ENCODE data around the gene TDRD12.
"Not testable (repeated sequence)": the region's sequence is repeated elsewhere in the genome, so short reads cannot be mapped to it uniquely, and the experiment has no call there.

The TDRD12 gene

GRCh38 chr19:32842061-32842460 lies 122.5 kb downstream of the TDRD12 start:
- peaks cover 0 to 7% (median 0%) of the 10 kb centered on the region in 11 experiments; a peak in 4 of 22 replicates for H3K36me3 ChIP-seq
- H3K27me3 ChIP-seq = no peaks in the 10 kb centered on the region
- H3K4me2 ChIP-seq = no peak overlapping the region
- no peak for TF ChIP-seq Cebpa-rat (IDR thresholded peaks at IDR 0.05)
- H3K9ac ChIP-seq = no peak overlapping the region
- no peak overlapping the region for H3K27ac ChIP-seq
- H3K4me1 ChIP-seq = no peaks in the 10 kb centered on the region
- no peak overlapping the region for H3K4me3 ChIP-seq
- peaks cover 23 to 27% (median 24%) of the 10 kb centered on the region in 11 experiments for H3K9me3 ChIP-seq (replicated peaks in 1 of 11)
- no peaks in the 10 kb centered on the region for H4K20me1 ChIP-seq

DNA sequence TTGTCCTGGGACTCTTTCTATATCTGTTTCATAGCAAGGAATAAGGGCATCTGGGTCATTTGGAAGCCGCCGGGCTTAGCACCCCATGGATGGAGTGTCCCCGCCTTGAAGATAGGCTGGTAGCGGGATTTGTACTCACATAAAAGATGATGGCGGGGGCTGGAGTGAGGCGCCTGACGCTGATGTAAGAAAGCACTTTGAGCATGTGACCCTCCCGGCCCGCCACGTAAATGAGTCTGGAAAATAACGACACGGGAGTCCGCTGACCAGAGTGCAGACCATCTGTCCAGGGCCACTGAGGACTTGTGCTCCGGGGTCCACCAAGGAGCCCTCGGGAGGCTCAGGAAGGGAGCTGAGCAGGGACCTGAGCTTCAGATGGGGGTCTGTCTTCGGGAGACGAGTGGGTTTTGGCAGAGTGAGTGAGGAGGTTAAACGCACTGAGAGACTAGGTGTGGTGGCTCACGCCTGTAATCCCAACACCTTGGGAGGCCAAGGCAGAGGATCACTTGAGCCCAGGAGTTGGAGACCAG lies 124.2 kb downstream of the TDRD12 start:
- no peaks in the 10 kb centered on the region for H4K20me1 ChIP-seq
- H3K4me1 ChIP-seq = no peaks in the 10 kb centered on the region

DNA sequence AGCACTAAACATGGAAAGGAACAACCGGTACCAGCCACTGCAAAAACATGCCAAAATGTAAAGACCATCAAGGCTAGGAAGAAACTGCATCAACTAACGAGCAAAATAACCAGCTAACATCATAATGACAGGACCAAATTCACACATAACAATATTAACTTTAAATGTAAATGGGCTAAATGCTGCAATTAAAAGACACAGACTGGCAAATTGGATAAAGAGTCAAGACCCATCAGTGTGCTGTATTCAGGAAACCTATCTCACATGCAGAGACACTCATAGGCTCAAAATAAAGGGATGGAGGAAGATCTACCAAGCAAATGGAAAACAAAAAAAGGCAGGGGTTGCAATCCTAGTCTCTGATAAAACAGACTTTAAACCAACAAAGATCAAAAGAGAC lies 128.5 kb downstream of the TDRD12 start:
- H3K9ac ChIP-seq; H3K4me3 ChIP-seq; H3K4me2 ChIP-seq; H3K9me3 ChIP-seq (replicated peaks in 1 of 11); H3K27me3 ChIP-seq; H3K27ac ChIP-seq; H3K36me3 ChIP-seq; H3K4me1 ChIP-seq; H4K20me1 ChIP-seq: not testable (repeated sequence)

More for the DNA sequence above, 124.2 kb downstream of the TDRD12 start:
- Histone ChIP-seq H3K36me3 (peaks cover 0 to 7% (median 0%) of the 10 kb centered on the region in 11 experiments; a peak in 4 of 22 replicates), H3K9me3 (replicated peaks in 1 of 11) (peaks cover 22 to 27% (median 24%) of the 10 kb centered on the region in 11 experiments), H3K27ac (no peak overlapping the region), H3K9ac (no peak overlapping the region), H3K27me3 (no peaks in the 10 kb centered on the region), H3K4me2 (no peak overlapping the region), H3K4me3 (no peak overlapping the region)
- TF ChIP-seq Cebpa-rat (IDR thresholded peaks at IDR 0.05) = no peak

- TF ChIP-seq Cebpa-rat (IDR thresholded peaks at IDR 0.05) = no peak
- Histone ChIP-seq H3K36me3 (no peaks in the 10 kb centered on the region), H3K9ac (no peak overlapping the region), H3K27ac (no peak overlapping the region), H3K4me3 (no peak overlapping the region), H3K9me3 (replicated peaks in 1 of 11) (no peaks in the 10 kb centered on the region), H4K20me1 (no peaks in the 10 kb centered on the region), H3K4me1 (no peaks in the 10 kb centered on the region), H3K4me2 (no peak overlapping the region), H3K27me3 (no peaks in the 10 kb centered on the region)
These were observed 132.6 kb downstream of the TDRD12 start for GRCh38 chr19:32852216-32852615.

GRCh38 chr19:32856818-32857217 lies 137.3 kb downstream of the TDRD12 start:
- H4K20me1 ChIP-seq; H3K4me1 ChIP-seq; H3K4me3 ChIP-seq; H3K36me3 ChIP-seq; H3K9me3 ChIP-seq (replicated peaks in 1 of 11); H3K27me3 ChIP-seq; H3K27ac ChIP-seq; H3K4me2 ChIP-seq; H3K9ac ChIP-seq: not testable (repeated sequence)

GRCh38 chr19:32857584-32857983 lies 138.0 kb downstream of the TDRD12 start:
- Histone ChIP-seq H3K9me3 (replicated peaks in 1 of 11) (no peaks in the 10 kb centered on the region), H3K4me3 (no peak overlapping the region), H4K20me1 (no peaks in the 10 kb centered on the region), H3K4me1 (no peaks in the 10 kb centered on the region), H3K36me3 (no peaks in the 10 kb centered on the region), H3K27ac (no peak overlapping the region), H3K4me2 (no peak overlapping the region), H3K27me3 (no peaks in the 10 kb centered on the region), H3K9ac (no peak overlapping the region)
- no peak for TF ChIP-seq Cebpa-rat (IDR thresholded peaks at IDR 0.05)

GRCh38 chr19:32858155-32858554 lies 138.6 kb downstream of the TDRD12 start:
- no peak overlapping the region for H3K9ac ChIP-seq
- no peaks in the 10 kb centered on the region for H3K4me1 ChIP-seq
- TF ChIP-seq Cebpa-rat (IDR thresholded peaks at IDR 0.05) = no peak
- H3K36me3 ChIP-seq = no peaks in the 10 kb centered on the region
- H3K9me3 ChIP-seq (replicated peaks in 1 of 11) = no peaks in the 10 kb centered on the region
- H3K27me3 ChIP-seq = no peaks in the 10 kb centered on the region
- no peak overlapping the region for H3K27ac ChIP-seq
- H3K4me2 ChIP-seq = no peak overlapping the region
- H4K20me1 ChIP-seq = no peaks in the 10 kb centered on the region
- no peak overlapping the region for H3K4me3 ChIP-seq

- H3K36me3 ChIP-seq = no peaks in the 10 kb centered on the region
- no peak overlapping the region for H3K27ac ChIP-seq
- H3K4me3 ChIP-seq = no peak overlapping the region
- no peaks in the 10 kb centered on the region for H3K9me3 ChIP-seq (replicated peaks in 1 of 11)
- H3K27me3 ChIP-seq = no peaks in the 10 kb centered on the region
- TF ChIP-seq Cebpa-rat (IDR thresholded peaks at IDR 0.05) = no peak
- H3K4me1 ChIP-seq = no peaks in the 10 kb centered on the region
- no peak overlapping the region for H3K4me2 ChIP-seq
- H4K20me1 ChIP-seq = no peaks in the 10 kb centered on the region
- H3K9ac ChIP-seq = no peak overlapping the region
These were observed 139.0 kb downstream of the TDRD12 start for GRCh38 chr19:32858559-32858958.

DNA sequence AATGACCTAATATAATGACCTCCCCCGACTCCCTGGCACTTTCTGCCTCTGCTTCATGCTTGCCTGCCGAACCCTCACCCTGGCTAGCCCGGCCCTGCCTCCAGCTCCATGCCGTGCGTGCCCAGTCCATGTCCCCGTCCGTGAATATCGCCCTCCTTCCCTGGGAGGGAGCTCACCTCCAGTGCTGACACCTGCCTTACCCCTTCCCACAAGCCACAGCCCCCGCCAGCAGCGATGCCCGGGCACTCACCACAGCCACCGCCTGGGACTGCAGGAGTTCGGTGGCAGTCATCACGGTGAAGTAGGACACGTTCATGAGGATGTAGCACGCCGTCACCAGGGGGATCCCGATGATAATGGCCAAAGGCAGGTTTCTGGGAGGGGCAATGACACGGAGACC lies 140.0 kb downstream of the TDRD12 start:
- Histone ChIP-seq H3K27ac (no peak overlapping the region), H3K36me3 (no peaks in the 10 kb centered on the region), H3K9ac (no peak overlapping the region), H3K4me3 (no peak overlapping the region), H3K27me3 (no peaks in the 10 kb centered on the region), H3K9me3 (replicated peaks in 1 of 11) (no peaks in the 10 kb centered on the region), H3K4me1 (no peaks in the 10 kb centered on the region), H3K4me2 (no peak overlapping the region), H4K20me1 (no peaks in the 10 kb centered on the region)
- TF ChIP-seq Cebpa-rat (IDR thresholded peaks at IDR 0.05) = no peak

DNA sequence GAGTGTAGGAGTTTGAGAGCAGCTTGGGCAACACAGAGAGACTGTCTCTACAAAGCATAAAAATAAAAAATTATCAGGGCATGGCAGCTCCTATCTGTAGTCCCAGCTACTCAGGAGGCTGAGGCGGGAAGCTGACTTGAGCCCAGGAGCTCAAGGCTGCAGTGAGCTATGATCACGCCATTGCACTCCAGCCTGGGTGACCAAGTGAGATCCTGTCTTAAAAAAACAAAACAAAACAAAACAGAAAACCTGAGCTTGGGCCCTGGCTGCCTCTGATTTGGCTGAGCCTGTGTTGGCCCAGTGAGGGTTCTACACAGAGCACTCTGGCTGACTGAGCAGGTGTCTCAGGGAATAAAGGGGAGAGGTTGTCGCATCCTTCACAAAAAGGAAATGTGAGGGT lies 142.0 kb downstream of the TDRD12 start:
- Histone ChIP-seq H3K27me3 (no peaks in the 10 kb centered on the region), H3K4me2 (no peak overlapping the region), H3K36me3 (no peaks in the 10 kb centered on the region), H3K4me3 (no peak overlapping the region), H4K20me1 (no peaks in the 10 kb centered on the region), H3K9ac (no peak overlapping the region), H3K9me3 (replicated peaks in 1 of 11) (no peaks in the 10 kb centered on the region), H3K4me1 (peaks cover 0 to 5% (median 0%) of the 10 kb centered on the region in 10 experiments; a peak in 2 of 20 replicates), H3K27ac (no peak overlapping the region)
- TF ChIP-seq Cebpa-rat (IDR thresholded peaks at IDR 0.05) = no peak
